ENCODE measurements around the gene PTPRD.

- TF ChIP-seq CTCF (IDR thresholded peaks at IDR 0.05) (no peak), POLR2A (IDR thresholded peaks at IDR 0.05) (no peak)
Observed at GRCh38 chr9:8668231-8668630, 1944.6 kb downstream of the PTPRD start.
